ENCODE measurements around the gene LSM2. TPM values are rescaled to one million over a fixed set of nuclear protein-coding genes. Genes with fewer than 3 reads are reported as not detected.
"Not testable (repeated sequence)": the region's sequence is repeated elsewhere in the genome, so short reads cannot be mapped to it uniquely, and the experiment has no call there.

LSM2 gene
- total RNA-seq, 4 donors from 2014 or later, result 27.1 to 70.8 (median 36.6) TPM

- H3K36me3 ChIP-seq, result no peaks in the 10 kb centered on the region
- H3K4me3 ChIP-seq, result peak overlapping the region in 3 of 4 donors; percentile 63 to 84 (median 64)
- TF ChIP-seq CTCF (IDR thresholded peaks at IDR 0.05) (no peak), POLR2A (IDR thresholded peaks at IDR 0.05) (no peak)
- no peaks in the 10 kb centered on the region for H3K27me3 ChIP-seq
- peaks cover 11 to 36% (median 14%) of the 10 kb centered on the region in 3 donors for H3K4me1 ChIP-seq
- peak overlapping the region; percentile 91 to 99 (median 97) for H3K27ac ChIP-seq
- intact Hi-C loops (cut with DNase I), result no loop called here
- WGBS, 2 donors, result 94 to 95% methylated on average over 7 of the region's 7 CpGs
- DNase-seq, result no peak
- H3K9me3 ChIP-seq, result no peaks in the 10 kb centered on the region
Measured at GRCh38 chr6:31813465-31813849, 6.7 kb upstream of the LSM2 start.

DNA sequence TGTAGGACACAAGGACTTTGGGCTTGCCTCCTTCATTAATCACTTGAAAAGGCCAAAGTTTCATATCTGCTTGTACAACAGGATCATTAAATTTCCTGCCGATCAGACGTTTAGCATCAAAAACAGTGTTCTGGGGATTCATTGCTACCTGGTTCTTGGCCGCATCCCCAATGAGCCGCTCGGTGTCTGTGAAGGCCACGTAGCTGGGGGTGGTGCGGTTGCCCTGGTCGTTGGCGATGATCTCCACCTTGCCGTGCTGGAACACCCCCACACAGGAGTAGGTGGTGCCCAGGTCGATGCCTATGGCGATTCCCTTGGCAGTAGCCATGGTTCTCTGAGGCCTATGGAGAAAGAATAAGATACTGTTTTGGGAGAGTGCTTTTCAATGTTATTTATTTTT lies 4.9 kb upstream of the LSM2 start:
- Histone ChIP-seq H3K27ac (no peak overlapping the region), H3K4me1 (peaks cover 11 to 34% (median 20%) of the 10 kb centered on the region in 3 donors), H3K9me3 (no peaks in the 10 kb centered on the region), H3K36me3 (no peaks in the 10 kb centered on the region), H3K4me3 (no peak overlapping the region), H3K27me3 (no peaks in the 10 kb centered on the region)
- no peak for DNase-seq
- 92 to 94% methylated on average over 9 to 12 of the region's 12 CpGs for WGBS, 2 donors
- TF ChIP-seq CTCF (IDR thresholded peaks at IDR 0.05) (no peak), POLR2A (IDR thresholded peaks at IDR 0.05) (no peak)
- intact Hi-C loops (cut with DNase I), result no loop called here

GRCh38 chr6:31808599-31808998 lies 1.8 kb upstream of the LSM2 start:
- H3K9me3 ChIP-seq; H3K4me3 ChIP-seq; H3K27ac ChIP-seq; intact Hi-C loops (cut with DNase I); DNase-seq; H3K27me3 ChIP-seq; H3K36me3 ChIP-seq: not testable (repeated sequence)
- peaks cover 11 to 38% (median 25%) of the 10 kb centered on the region in 3 donors for H3K4me1 ChIP-seq
- 83 to 92% methylated on average over 5 to 10 of the region's 10 CpGs for WGBS, 2 donors

- Histone ChIP-seq H3K36me3 (peaks cover 0 to 29% (median 0%) of the 10 kb centered on the region in 3 donors), H3K9me3 (no peaks in the 10 kb centered on the region), H3K27ac (peak overlapping the region; percentile 85 to 98 (median 94)), H3K4me1 (peaks cover 7 to 26% (median 16%) of the 10 kb centered on the region in 3 donors), H3K27me3 (no peaks in the 10 kb centered on the region), H3K4me3 (peak overlapping the region; percentile 45 to 76 (median 62))
- 6 to 8% methylated on average over 7 of the region's 7 CpGs for WGBS, 2 donors
- intact Hi-C loops (cut with DNase I), result no loop called here
- no peak for DNase-seq
- TF ChIP-seq CTCF (IDR thresholded peaks at IDR 0.05), result no peak
- no peak for TF ChIP-seq POLR2A (IDR thresholded peaks at IDR 0.05)
Measured at GRCh38 chr6:31805939-31806469, 762 bp downstream of the LSM2 start.

GRCh38 chr6:31801031-31801927 lies 5.5 kb downstream of the LSM2 start:
- intact Hi-C loops (cut with DNase I); H3K27ac ChIP-seq; H3K9me3 ChIP-seq; H3K27me3 ChIP-seq; H3K4me3 ChIP-seq; DNase-seq: not testable (repeated sequence)
- Histone ChIP-seq H3K36me3 (peaks cover 0 to 42% (median 0%) of the 10 kb centered on the region in 3 donors), H3K4me1 (peaks cover 8 to 34% (median 13%) of the 10 kb centered on the region in 3 donors)
- 91 to 92% methylated on average over 8 of the region's 8 CpGs for WGBS, 2 donors

- 86 to 88% methylated on average over 11 to 12 of the region's 12 CpGs for WGBS, 2 donors
- intact Hi-C loops (cut with DNase I), result no loop called here
Measured at GRCh38 chr6:31799781-31800180, 7.0 kb downstream of the LSM2 start.

More at GRCh38 chr6:31799781-31800180, 7.0 kb downstream of the LSM2 start:
- Histone ChIP-seq H3K27ac (no peak overlapping the region), H3K27me3 (no peaks in the 10 kb centered on the region), H3K4me1 (peaks cover 3 to 27% (median 8%) of the 10 kb centered on the region in 3 donors), H3K4me3 (no peak overlapping the region), H3K36me3 (peaks cover 0 to 42% (median 0%) of the 10 kb centered on the region in 3 donors), H3K9me3 (no peaks in the 10 kb centered on the region)
- DNase-seq, result no peak
- TF ChIP-seq CTCF (IDR thresholded peaks at IDR 0.05) (no peak), POLR2A (IDR thresholded peaks at IDR 0.05) (no peak)
